GM18867 (cell line): ENCODE data around the gene FAM124A.

ENCODE experiments used
- ATAC-seq: cut with Tn5 transposase; IDR thresholded peaks from one replicate; pipeline ENCODE4 v1.9.1; 2021; ENCODE audit warnings: mild to moderate bottlenecking, moderate library complexity; ENCODE audit not compliant: unreplicated experiment

FAM124A gene

DNA sequence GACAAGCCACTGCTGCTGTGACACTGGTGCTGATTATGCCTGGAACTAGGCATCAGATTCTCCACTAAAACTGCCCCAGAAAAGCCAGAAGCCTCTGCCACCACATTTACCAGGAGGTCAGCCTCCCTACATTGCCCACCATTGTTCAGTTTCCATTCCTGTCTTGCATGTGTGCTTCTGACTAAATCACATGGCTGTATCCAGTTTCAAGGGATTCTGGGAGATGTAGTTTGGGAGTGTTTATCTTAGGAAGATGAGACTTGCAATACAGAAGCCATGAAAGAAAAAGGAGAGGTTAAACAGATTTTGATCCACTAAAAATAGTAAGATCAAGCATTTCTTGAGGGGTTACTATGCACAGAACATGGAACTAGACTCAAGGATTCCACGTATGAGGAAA is 76.6 kb downstream of the FAM124A start:
- ATAC-seq, result no peak

DNA sequence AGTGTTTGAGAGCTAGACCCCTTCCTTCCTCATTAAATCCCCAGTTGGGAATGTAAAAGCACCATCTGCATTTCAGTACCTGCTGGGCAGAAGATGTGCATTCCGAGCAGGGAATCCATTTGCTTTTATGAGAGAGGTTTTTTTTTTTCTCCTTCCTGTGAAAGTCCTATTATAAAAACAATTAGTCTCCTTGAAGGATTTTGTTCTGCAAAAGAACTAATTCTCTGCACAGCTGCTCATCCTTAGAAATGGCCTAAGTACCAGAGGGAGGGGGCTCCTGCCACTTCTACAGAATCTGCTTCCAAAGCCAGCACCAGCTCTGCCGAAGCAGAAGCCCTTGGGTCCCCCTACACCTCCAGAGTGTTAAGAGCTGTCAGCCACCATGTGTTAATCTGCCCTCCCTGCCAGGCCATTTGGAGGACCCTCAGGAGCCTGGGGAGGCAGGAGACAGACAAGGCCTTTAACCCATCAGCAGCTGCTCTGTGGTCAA is 80.9 kb downstream of the FAM124A start:
- no peak for ATAC-seq

DNA sequence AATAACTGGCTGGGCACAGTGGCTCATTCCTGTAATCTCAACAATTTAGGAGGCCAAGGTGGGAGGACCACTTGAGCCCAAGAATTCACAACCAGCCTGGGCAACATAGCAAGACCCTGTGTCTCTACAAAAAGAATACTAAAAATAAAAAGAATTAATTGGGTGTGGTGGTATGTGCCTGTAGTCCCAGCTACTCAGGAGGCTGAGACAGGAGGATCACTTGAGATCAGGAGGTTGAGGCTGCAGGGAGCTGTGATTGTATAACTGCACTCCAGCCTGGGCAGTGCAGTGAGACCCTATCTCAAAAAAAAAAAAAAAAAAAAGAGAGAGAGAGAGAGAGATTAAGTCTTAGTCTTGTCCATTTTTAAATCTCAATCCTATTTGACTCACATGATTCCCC is 81.7 kb downstream of the FAM124A start:
- ATAC-seq, result no peak

DNA sequence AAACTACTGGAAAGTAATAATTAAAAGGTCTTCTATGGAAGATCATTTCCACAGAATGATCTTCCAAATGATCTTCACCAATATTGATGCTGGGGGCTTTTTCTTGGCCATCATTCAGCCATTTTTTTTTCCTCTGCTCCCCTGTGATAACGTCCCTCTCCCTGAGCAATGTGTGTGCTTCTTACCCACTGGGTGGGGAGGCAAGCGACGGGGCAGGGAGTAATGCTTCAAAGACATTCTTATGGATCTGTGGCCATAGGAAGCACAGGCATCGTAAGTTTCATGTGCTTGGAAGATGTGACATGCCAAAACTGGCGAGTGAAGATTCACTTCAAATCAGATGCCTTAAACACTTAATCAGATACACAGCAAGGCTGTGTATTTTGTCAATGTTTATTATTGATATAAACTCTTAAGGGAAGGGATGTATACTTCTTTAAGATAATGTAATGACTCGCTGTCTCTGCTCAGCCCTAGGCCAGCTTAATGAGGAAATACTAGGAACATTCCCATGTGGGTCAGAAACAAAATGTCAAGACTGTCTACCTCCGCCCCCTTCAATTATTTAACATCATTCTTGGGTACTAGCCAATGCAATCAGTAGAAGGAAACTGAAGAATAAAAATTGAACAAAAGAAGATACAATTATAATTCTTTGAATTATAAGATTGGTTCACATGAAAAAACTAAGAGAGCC is 83.2 kb downstream of the FAM124A start:
- ATAC-seq, result no peak

DNA sequence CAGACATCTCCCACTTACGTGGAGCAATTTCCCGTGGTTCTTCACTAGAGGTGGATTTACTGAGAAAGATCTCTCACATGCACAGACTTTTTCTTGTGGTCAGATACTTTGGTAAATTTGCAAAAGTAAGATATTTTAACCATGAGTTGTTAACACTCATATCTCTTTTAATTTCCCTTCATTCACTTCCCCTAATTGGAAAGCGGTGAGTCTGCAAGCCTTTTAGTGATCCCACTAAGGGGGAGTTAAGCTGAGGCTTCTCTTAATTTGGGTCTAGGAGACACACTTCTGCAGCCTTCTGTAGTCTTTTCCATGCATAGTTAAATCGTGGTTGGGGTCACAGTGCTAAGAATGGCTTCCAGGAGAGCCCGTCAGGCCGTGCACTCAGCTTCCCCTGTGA is 86.6 kb downstream of the FAM124A start:
- ATAC-seq, result no peak

DNA sequence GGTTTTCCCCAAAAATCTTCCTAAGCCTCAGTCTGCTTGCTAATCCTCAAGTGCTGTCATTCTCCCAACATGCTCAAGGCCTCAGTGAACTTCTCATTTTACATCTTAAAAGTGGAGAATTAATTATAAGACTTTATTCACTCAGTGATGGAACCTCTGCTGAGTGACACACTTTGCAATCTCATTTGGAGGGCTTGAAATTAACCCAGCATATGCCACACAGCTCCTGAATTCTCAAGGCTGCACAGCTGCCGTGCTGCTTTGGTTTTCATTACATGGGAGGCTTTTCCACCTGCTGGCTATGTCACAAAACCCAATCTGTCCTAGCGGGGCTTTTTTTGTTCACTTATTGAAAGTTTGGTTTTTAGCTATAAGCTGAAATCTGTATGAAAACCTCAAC is 89.0 kb downstream of the FAM124A start:
- ATAC-seq, result no peak

DNA sequence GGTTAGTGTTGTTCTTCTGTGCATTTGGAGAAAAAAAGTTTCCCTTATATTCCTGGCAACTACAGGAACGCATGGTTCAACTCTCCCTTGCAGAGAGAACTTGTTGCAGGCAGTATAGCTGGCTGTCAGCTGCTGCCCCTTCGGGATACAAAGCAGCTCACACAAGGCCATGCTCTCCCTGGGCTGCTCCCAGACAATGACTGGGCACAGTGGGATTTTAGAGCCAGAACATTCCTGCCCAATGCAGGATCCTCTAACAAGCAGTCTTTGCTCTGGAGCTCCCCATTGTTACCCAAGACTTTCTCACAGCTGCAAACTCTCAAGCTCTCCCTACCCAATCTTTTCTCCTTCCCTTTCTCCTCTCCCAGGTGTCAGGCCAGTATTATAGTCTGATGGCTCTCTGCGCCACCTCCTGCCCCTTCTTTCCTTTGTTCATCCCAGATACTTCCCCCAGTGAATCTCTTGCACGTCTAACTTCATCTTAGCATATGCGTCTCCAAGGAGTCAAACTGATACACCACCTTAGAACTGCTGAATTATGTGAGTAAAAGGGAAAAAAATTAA is 89.8 kb downstream of the FAM124A start:
- no peak for ATAC-seq

DNA sequence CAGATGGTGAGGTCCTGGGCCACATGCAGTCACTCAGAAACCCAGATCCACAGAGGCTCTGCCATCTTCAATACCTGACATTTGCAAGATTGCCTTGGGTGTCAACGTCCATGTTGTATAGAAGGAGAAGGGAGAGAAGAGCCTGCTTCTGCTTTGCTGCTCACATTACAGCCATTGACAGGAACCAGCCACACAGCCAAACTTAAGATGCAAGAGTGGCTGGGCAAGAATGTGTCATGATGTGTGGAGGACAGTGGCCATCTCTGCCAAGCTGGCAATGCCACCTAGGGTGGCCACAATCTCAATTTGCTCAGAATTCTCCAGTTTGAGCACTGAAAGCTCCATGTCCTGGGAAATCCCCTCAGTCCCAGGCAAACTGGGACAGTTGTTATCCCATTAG is 91.4 kb downstream of the FAM124A start:
- ATAC-seq, result no peak

DNA sequence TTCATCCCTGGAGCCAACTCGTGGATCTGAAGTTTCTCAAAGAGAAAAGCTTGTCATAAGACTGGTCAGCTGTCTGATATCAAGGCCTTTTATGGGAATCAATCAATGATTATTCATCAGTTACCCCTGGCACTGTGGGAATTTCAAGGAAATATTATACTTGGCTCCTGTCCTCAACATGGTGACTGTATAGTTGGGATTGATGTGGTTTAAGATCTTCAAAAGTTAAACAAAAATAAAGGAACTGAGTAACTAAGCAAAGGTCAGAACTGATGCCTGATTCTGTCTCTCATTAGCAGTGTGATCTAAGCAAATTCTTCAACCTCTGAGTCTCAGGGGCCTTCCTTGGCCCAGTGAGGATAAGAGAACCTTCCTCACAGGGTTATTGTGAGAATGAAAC is 95.1 kb downstream of the FAM124A start:
- no peak for ATAC-seq

DNA sequence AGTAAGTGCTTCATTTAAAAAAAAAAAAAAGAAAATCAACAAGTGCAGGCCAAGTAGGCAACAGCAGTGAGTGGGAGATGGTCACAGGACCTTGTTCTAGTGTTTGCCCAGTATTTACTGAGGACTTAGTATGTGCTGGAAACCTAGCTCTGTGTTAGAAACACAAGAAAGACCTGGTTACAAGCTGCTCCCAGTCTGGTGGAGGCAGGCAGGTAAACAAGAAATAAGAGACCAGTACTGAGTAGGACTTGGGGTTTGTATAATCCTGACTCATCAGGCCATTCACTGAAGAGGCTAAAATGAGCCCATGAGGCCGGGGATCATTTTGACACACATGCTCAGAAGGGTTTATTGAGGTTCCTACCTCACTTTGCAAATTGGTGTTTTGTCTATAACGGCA is 95.8 kb downstream of the FAM124A start:
- no peak for ATAC-seq

DNA sequence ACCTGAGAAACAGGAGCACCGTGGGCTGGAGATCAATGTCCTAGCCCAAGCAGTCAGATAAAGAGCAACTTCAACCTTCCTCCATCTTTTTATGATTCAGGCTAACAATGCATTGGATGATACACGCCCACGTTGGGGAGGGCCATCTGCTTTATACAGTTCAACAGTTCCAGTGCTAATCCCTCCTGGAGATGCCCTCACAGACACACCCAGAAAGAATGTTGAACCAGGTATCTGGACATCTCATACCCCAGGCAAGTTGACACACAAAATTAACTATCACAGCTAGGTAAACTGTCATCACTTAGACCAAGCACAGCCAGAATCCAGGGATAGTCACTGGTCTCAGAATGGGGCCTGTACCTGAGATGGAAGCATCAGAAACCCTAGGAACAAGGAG is 96.7 kb downstream of the FAM124A start:
- no peak for ATAC-seq

DNA sequence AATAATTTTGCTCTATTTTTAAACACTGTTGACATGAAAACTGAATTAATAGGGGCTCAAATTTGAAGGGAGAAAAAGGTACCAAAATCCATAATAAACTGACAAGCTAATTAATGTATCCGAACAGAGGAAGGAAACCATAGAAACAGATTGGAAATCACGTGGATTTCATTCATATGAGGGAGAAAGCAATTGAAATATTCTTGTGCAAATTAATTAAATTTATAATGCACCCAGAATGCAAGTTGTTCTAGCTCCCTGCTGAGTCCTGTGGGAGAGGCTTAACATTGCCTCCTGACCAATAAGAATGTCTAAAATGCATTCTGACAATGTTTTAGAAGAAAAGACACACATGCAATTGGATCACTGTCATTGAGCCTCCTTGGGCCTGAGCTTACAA is 99.6 kb downstream of the FAM124A start:
- no peak for ATAC-seq

DNA sequence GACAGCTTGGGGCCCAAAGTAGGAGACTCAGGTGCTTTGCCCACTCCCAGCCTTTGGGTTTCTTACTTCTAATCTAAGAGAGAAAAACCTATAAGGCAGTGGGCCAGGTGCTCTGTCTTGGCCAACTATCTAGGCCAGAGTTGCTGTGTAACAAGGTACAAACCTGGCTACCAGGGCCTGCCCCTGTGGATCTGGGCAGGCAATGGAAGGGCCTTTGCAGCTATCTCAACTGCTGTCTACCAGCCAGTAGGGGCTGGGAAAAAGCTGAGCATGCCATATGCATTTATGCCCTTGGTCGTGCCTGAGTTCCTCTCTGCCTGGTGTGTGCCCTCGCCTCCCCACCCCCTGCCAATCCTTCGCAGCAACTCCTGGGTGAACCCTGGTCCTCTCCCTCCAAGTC is 100.6 kb downstream of the FAM124A start:
- no peak for ATAC-seq

DNA sequence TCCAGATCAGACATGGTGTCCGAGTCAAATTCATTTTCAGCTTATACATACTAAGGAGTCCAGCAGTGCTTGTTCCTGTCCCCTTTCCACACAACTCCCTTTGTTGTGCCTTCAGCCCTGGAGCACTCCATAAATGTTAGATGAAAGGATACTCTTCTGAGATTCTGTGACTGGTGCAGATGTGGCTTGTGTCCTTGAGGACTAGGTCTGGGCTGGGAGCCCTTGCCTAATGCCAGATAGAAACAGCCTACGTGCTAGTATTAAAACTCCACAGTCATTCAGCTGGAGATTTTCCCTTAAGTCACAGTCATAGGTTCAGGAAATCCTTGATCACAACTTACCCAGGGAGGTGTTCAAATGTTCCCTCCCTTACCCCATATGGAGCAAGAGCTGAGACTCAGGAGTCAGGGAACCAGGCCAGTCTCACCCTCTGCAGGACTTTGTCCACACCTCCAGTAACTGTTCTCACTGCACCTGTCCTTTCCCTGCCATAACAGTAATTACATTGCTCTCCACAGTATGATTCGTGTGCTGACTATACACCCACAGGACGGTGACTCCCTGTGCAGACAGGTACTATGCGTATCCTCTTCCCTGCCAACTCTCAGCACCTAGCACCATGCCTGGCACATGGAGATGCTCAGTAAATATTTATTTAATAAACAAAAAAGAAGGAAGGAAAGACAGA is 101.8 kb downstream of the FAM124A start:
- ATAC-seq, result no peak

DNA sequence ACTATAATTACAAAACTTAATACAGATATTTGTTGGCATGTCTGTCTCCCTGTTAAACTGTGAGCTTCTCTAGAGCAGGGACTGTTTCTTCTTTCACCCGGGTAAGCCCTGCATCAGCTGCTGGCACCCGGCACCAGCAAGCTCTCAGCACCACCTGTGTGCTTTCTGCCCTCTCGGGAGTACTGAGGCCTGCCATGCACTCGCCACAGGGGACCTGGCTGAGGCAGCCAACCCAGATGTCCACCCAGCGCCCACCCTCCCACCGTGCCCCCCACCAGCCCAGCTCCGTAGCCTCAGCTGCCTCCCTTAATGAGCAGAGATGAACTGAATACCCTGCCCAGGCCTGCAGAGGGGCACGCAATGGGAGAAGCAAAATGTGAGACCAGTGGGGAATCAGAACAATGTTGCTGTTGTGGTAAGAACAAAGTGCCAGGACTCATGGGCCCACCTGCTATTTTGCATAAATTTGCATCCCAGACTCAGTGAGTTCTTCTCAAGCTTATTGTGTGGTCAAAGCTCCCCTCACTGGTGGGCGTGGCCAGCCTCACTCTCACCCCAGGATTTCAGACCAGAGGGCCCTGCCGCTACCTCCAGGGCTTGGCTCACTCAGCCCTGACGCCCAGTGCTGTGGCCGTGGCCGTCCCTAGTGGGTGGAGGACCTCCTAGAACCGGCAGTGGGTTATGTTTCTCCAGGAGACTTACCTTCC is 102.7 kb downstream of the FAM124A start:
- no peak for ATAC-seq

DNA sequence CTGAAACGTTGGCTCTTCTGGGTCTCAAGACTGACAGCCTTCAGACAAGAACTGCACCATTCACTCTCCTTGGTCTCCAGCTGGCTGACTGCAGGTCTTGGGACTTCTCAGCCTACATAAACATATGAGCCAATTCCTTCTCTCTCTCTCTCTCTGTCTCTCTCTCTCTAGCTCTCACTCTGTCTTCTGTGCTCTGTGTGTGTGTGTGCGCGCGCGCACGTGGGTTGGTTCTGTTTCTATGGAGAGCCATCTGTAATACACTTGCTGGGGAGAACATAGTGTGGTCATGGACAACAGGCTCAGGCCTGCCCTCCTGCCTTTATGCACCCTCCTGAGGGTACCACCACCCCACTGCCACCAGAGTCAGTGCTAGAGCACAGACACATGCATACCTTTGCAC is 103.6 kb downstream of the FAM124A start:
- ATAC-seq, result no peak

DNA sequence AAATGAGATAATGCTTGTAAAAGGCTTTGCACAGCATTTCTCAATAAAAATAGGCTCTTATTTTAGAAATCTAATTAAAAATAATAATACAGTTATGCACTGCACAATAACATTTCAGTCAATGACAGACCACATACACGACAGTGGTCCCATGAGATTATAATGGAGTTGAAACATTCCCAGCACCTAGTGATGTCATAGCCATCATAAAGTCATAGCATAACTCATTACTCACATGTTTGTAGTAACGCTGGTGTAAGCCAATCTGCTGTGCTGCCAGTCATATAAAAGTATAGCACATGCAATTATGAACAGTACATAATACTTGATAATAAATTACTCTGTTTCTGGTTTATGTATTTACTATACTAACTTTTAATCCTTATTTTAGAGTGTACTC is 104.6 kb downstream of the FAM124A start:
- ATAC-seq, result no peak

DNA sequence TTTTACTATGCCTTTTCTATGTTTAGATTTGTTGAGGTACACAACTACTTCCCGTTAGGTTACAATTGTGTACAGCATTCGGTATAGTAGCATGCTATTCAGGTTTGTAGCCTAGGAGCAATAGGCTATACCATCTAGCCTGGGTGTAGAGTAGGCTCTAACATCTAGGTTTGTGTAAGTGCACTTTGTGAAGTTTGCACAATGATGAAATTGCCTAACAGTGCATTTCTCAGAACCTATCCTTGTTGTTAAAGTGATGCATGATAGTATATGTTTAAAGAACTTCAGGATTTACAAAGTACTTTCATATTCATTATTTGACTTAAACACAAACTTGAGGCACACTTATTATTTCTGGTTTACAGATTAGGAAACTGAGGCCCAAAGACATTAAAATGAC is 105.8 kb downstream of the FAM124A start:
- no peak for ATAC-seq

DNA sequence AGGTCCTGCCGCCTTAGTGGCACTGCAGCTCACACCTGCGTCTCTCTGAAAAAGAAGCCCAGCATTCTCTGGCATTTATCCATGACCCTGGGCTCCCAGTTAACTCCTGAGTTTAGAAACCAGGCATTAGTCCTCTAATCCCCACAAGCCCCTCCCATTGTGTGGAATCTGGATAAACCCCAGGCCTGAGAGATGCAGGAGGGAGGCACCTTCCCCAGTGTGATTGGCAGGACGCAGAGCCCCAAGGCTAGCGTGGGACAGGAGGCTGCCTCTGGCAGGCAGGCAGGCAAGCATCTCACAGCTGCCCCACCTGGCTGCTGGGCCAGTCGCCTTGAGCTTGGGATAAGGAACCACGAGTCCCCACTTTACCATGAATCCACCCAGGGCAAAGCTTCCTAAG is 106.3 kb downstream of the FAM124A start:
- no peak for ATAC-seq

DNA sequence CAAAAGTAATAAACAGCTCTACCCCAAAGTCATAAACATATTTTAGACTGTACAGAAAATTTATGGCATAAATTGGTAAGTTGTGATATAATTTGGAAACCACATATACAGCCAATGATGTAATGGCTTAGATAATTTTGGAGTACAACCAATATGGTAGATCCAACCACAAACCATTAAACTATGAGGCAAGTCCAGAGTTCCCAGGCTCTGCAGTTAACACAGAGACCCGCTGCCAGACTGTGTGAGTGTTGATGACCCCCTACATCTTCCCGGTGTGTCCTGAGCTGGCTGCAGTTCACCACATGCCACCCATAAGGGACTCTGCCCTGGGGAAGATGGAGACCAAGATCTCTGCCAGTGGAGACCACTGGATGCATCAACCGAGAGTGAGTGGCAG is 107.4 kb downstream of the FAM124A start:
- no peak for ATAC-seq

DNA sequence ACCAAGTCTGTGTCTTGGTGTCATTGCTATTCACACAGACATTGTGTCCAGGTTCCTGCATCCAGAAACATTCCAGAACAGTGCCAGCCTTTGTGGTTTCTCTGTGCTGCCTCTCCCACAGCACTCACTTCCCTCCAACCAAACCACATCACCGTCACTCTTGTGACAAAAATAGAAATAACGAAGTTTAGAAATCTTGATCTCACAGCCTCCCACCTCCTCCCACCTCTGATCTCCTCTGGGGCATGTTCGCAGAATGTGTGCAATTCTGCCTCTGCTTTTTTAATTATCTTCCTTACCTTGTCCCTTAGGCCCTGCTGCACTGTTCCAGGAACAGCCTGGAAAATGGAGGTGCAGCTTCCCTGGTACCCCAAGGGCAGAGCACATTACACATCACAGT is 108.6 kb downstream of the FAM124A start:
- ATAC-seq, result no peak

DNA sequence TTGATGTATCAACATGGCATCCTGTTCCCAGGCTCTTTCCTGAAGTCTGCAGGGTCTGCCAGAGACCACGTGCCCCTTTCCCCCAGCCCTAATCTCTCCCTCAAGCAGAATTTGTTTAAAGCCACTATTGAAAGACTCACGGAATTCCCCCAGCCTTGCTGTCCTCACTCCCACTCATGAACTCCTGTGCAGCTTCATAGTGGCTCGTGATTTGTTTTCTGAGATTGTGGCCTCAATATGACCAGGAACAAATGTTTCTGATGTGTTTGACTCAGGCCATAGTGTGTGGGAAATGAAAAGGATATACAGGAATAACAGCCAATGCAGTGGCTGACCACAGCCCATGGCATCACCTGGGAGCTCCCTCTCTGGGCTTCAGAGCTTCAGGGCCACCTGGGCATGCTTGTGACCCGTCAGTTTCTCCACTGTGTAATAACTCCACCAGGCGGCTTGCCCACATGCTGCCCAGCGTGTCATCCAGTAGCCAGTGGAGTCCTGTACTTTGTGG is 109.2 kb downstream of the FAM124A start:
- peak; percentile 42 for ATAC-seq
